ENCODE data around the gene DNA2. TPM values are rescaled to one million over a fixed set of nuclear protein-coding genes. Genes with fewer than 3 reads are reported as not detected.

Gene DNA2
- total RNA-seq, 1 donor from 2014 or later, result 3.7 TPM

GRCh38 chr10:68365611-68366010 lies 106.2 kb downstream of the DNA2 start:
- TF ChIP-seq POLR2AphosphoS5 (IDR thresholded peaks at IDR 0.05; ENCODE audit: insufficient read depth in 1 of 2, low read depth in 1 of 2) (no peak), CTCF (IDR thresholded peaks at IDR 0.05) (no peak), POLR2A (IDR thresholded peaks at IDR 0.05) (no peak)
- intact Hi-C loops (cut with DNase I), result no loop called here
- Histone ChIP-seq H3K36me3 (peaks cover 0 to 31% of the 10 kb centered on the region in 2 donors), H3K4me3 (no peak overlapping the region), H3K4me1 (no peaks in the 10 kb centered on the region), H3K27me3 (no peaks in the 10 kb centered on the region), H3K27ac (no peak overlapping the region), H3K9me3 (no peaks in the 10 kb centered on the region)
- DNase-seq (ENCODE audit: extremely low spot score in 2 of 2), result no peak

GRCh38 chr10:68364101-68364886 lies 107.5 kb downstream of the DNA2 start:
- H3K27ac ChIP-seq, result no peak overlapping the region
- H3K27me3 ChIP-seq, result no peaks in the 10 kb centered on the region
- no peaks in the 10 kb centered on the region for H3K9me3 ChIP-seq
- H3K36me3 ChIP-seq, result peaks cover 0 to 21% of the 10 kb centered on the region in 2 donors
- H3K4me3 ChIP-seq, result no peak overlapping the region
- intact Hi-C loops (cut with DNase I), result no loop called here
- H3K4me1 ChIP-seq, result no peaks in the 10 kb centered on the region
- DNase-seq (ENCODE audit: extremely low spot score in 2 of 2), result no peak
- no peak for TF ChIP-seq POLR2AphosphoS5 (IDR thresholded peaks at IDR 0.05; ENCODE audit: insufficient read depth in 1 of 2, low read depth in 1 of 2)
- no peak for TF ChIP-seq POLR2A (IDR thresholded peaks at IDR 0.05)
- TF ChIP-seq CTCF (IDR thresholded peaks at IDR 0.05), result no peak

Small RNAs within 50 kb of the gene (small RNA-seq; reads per million reads assigned to genes)
- gene RF00019 (not detected), gene RNA5SP319 (not detected)

Other genes with a start within 250 kb of the DNA2 start
- gene ATOH7, start 239.9 kb downstream of the DNA2 start, total RNA-seq, result not detected
- 90.4 TPM for gene HNRNPH3, start 139.9 kb downstream of the DNA2 start, total RNA-seq
- gene PBLD, start 139.0 kb downstream of the DNA2 start, total RNA-seq, result 1.2 TPM
- 24.8 TPM for gene RUFY2, start 64.7 kb downstream of the DNA2 start, total RNA-seq
- 34.9 TPM for gene SLC25A16, start 55.5 kb upstream of the DNA2 start, total RNA-seq
- gene TET1, start 88.4 kb upstream of the DNA2 start, total RNA-seq, result 3.2 TPM
- 67.0 TPM for gene CCAR1, start 249.3 kb upstream of the DNA2 start, total RNA-seq

Data from vagina (tissue), 2 donors.